Measurements from ENCODE around the gene ROBO1. TPM values are rescaled to one million over a fixed set of nuclear protein-coding genes. Genes with fewer than 3 reads are reported as not detected.
"Not testable (repeated sequence)": the region's sequence is repeated elsewhere in the genome, so short reads cannot be mapped to it uniquely, and the experiment has no call there.

Gene ROBO1
- total RNA-seq, 2 donors from 2014 or later = not detected

- no peak overlapping the region for H3K4me3 Mint-ChIP-seq
- DNase-seq (no peak), ATAC-seq (no peak)
- H3K9me3 ChIP-seq (ENCODE audit: control insufficient read depth, low read length, poor library complexity, severe bottlenecking) = no peaks in the 10 kb centered on the region
- no peaks in the 10 kb centered on the region for H3K27me3 Mint-ChIP-seq
- no peaks in the 10 kb centered on the region for H3K36me3 Mint-ChIP-seq (ENCODE audit: low read depth)
- no peak overlapping the region for H3K27ac Mint-ChIP-seq
- H3K4me1 Mint-ChIP-seq = no peaks in the 10 kb centered on the region
Observed at GRCh38 chr3:78706906-78707523, 1060.8 kb downstream of the ROBO1 start.

DNA sequence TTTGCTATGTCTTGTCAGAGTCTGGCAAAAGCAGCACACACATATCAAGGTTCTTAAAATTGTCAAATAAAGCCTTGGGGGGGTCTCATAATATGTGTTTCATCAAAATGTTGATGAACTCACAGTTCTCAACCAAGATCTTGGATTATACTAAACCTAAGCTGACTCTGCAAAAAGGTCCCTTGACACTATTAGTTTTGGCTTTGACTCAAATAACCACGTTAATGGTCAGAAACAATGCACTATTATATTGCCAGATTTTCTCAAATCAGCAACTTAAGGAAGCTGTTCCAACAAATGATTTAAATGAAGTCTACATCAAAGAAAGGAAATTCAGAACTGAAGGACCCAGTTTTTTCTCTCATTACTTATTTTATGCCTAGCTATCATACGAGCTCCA is 1063.9 kb downstream of the ROBO1 start:
- Mint-ChIP-seq H3K27me3 (no peaks in the 10 kb centered on the region), H3K4me1 (no peaks in the 10 kb centered on the region), H3K4me3 (no peak overlapping the region), H3K27ac (no peak overlapping the region), H3K36me3 (ENCODE audit: low read depth) (no peaks in the 10 kb centered on the region)
- H3K9me3 ChIP-seq (ENCODE audit: control insufficient read depth, low read length, poor library complexity, severe bottlenecking) = no peaks in the 10 kb centered on the region
- no peak for DNase-seq
- ATAC-seq = no peak

- Mint-ChIP-seq H3K4me1 (no peaks in the 10 kb centered on the region), H3K27me3 (no peaks in the 10 kb centered on the region), H3K27ac (no peak overlapping the region), H3K4me3 (no peak overlapping the region), H3K36me3 (ENCODE audit: low read depth) (no peaks in the 10 kb centered on the region)
- DNase-seq = no peak
- ATAC-seq = no peak
- no peaks in the 10 kb centered on the region for H3K9me3 ChIP-seq (ENCODE audit: control insufficient read depth, low read length, poor library complexity, severe bottlenecking)
Observed at GRCh38 chr3:78701537-78701936, 1066.3 kb downstream of the ROBO1 start.

DNA sequence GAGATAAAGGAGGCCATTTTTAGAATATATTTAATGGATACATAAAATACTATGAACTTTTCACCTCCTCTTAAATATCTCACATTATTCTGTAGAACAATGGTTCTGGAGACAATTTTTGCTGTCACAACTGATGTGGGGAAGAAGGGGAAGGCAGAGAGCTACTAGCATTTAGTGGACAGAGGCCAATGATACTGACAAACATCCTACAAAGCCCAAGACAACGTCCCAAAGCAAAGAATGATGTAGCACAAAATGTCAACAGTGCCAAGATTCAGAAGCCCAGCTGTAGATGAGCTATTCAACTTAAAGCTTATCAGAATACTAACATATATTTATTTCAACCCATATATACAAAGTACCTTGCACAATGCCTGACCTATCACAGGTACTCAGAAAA is 1069.4 kb downstream of the ROBO1 start:
- peaks cover 2% of the 10 kb centered on the region for H3K9me3 ChIP-seq (ENCODE audit: control insufficient read depth, low read length, poor library complexity, severe bottlenecking)
- Mint-ChIP-seq H3K4me1 (no peaks in the 10 kb centered on the region), H3K27ac (no peak overlapping the region), H3K4me3 (no peak overlapping the region), H3K27me3 (no peaks in the 10 kb centered on the region), H3K36me3 (ENCODE audit: low read depth) (no peaks in the 10 kb centered on the region)
- ATAC-seq (no peak), DNase-seq (no peak)

DNA sequence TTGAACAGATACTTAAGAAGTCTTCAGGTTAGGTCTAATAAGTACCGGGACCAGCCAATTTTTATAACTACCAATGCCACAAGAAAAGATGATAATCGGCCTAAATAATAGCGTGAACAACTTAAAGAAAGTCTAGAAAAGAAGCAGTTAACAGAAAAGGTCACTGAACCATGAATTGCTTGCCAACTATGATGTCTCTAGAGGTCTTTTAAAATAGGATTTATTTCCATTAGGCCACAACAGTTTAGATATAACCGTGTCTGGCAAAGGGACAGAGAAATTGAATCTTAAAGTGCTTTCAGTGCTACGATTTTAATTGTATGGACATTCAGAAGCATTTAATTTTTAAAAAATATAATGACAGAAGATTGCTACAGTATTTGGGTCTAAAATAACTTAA is 1070.4 kb downstream of the ROBO1 start:
- ATAC-seq (no peak), DNase-seq (no peak)
- Mint-ChIP-seq H3K4me1 (no peaks in the 10 kb centered on the region), H3K27me3 (no peaks in the 10 kb centered on the region), H3K4me3 (no peak overlapping the region), H3K36me3 (ENCODE audit: low read depth) (no peaks in the 10 kb centered on the region), H3K27ac (no peak overlapping the region)
- peaks cover 2% of the 10 kb centered on the region for H3K9me3 ChIP-seq (ENCODE audit: control insufficient read depth, low read length, poor library complexity, severe bottlenecking)

DNA sequence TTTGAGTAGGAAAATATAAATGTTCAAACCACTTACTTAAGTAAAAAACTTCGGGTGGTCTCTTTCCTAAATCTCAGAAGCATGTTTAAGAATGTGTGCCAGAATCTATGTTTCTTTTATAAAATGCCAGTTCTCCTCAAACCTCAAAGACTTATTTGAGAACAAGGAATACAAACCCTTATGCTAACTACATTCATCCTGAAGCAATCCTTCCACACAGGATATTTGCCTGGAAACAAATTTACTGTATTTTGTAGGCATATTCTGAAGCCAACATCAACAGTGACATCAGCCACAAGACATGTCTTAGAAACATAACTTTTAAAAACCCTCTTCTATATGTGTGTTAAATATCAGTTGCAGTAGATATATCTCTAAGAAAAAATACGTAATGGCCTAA is 1077.0 kb downstream of the ROBO1 start:
- no peaks in the 10 kb centered on the region for H3K9me3 ChIP-seq (ENCODE audit: control insufficient read depth, low read length, poor library complexity, severe bottlenecking)
- no peak overlapping the region for H3K27ac Mint-ChIP-seq
- ATAC-seq (no peak), DNase-seq (no peak)
- H3K36me3 Mint-ChIP-seq (ENCODE audit: low read depth) = no peaks in the 10 kb centered on the region
- H3K4me3 Mint-ChIP-seq = no peak overlapping the region
- H3K4me1 Mint-ChIP-seq = no peaks in the 10 kb centered on the region
- H3K27me3 Mint-ChIP-seq = no peaks in the 10 kb centered on the region

- ATAC-seq (no peak), DNase-seq (no peak)
- H3K4me3 Mint-ChIP-seq = no peak overlapping the region
- H3K4me1 Mint-ChIP-seq = no peaks in the 10 kb centered on the region
- no peak overlapping the region for H3K27ac Mint-ChIP-seq
- no peaks in the 10 kb centered on the region for H3K36me3 Mint-ChIP-seq (ENCODE audit: low read depth)
- H3K9me3 ChIP-seq (ENCODE audit: control insufficient read depth, low read length, poor library complexity, severe bottlenecking) = no peaks in the 10 kb centered on the region
- H3K27me3 Mint-ChIP-seq = no peaks in the 10 kb centered on the region
Observed at GRCh38 chr3:78689378-78689777, 1078.4 kb downstream of the ROBO1 start.

GRCh38 chr3:78687520-78687919 is 1080.3 kb downstream of the ROBO1 start:
- Mint-ChIP-seq H3K4me1 (no peaks in the 10 kb centered on the region), H3K27me3 (no peaks in the 10 kb centered on the region), H3K27ac (no peak overlapping the region), H3K36me3 (ENCODE audit: low read depth) (no peaks in the 10 kb centered on the region), H3K4me3 (no peak overlapping the region)
- DNase-seq (no peak), ATAC-seq (no peak)
- no peaks in the 10 kb centered on the region for H3K9me3 ChIP-seq (ENCODE audit: control insufficient read depth, low read length, poor library complexity, severe bottlenecking)

- H3K9me3 ChIP-seq (ENCODE audit: control insufficient read depth, low read length, poor library complexity, severe bottlenecking) = no peaks in the 10 kb centered on the region
- no peak for DNase-seq
- Mint-ChIP-seq H3K27me3 (no peaks in the 10 kb centered on the region), H3K36me3 (ENCODE audit: low read depth) (no peaks in the 10 kb centered on the region), H3K27ac (no peak overlapping the region), H3K4me3 (no peak overlapping the region), H3K4me1 (no peaks in the 10 kb centered on the region)
- no peak for ATAC-seq
Observed at GRCh38 chr3:78683284-78683683, 1084.5 kb downstream of the ROBO1 start.

DNA sequence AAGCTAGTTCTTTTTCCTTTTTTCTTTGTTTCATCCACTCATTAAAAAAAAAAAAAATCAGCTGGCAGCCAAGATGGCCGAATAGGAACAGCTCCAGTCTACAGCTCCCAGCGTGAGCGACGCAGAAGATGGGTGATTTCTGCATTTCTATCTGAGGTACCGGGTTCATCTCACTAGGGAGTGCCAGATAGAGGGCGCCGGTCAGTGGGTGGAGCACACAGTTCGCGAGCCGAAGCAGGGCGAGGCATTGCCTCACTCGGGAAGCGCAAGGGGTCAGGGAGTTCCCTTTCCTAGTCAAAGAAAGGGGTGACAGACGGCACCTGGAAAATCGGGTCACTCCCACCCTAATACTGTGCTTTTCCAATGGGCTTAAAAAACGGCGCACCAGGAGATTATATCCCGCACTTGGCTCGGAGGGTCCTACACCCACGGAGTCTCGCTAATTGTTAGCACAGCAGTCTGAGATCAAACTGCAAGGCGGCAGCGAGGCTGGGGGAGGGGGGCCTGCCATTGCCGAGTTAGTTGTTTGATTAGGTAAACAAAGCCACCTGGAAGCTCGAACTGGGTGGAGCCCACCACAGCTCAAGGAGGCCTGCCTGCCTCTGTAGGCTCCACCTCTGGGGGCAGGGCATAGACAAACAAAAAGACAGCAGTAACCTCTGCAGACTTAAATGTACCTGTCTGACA is 1092.5 kb downstream of the ROBO1 start:
- H3K36me3 Mint-ChIP-seq (ENCODE audit: low read depth); H3K27ac Mint-ChIP-seq; ATAC-seq; H3K4me1 Mint-ChIP-seq; DNase-seq; H3K4me3 Mint-ChIP-seq; H3K9me3 ChIP-seq (ENCODE audit: control insufficient read depth, low read length, poor library complexity, severe bottlenecking); H3K27me3 Mint-ChIP-seq: not testable (repeated sequence)

GRCh38 chr3:78670746-78671145 is 1097.1 kb downstream of the ROBO1 start:
- H3K27me3 Mint-ChIP-seq = no peaks in the 10 kb centered on the region
- DNase-seq (no peak), ATAC-seq (no peak)
- no peak overlapping the region for H3K4me3 Mint-ChIP-seq
- H3K9me3 ChIP-seq (ENCODE audit: control insufficient read depth, low read length, poor library complexity, severe bottlenecking) = no peaks in the 10 kb centered on the region
- H3K4me1 Mint-ChIP-seq = no peaks in the 10 kb centered on the region
- no peak overlapping the region for H3K27ac Mint-ChIP-seq
- no peaks in the 10 kb centered on the region for H3K36me3 Mint-ChIP-seq (ENCODE audit: low read depth)

DNA sequence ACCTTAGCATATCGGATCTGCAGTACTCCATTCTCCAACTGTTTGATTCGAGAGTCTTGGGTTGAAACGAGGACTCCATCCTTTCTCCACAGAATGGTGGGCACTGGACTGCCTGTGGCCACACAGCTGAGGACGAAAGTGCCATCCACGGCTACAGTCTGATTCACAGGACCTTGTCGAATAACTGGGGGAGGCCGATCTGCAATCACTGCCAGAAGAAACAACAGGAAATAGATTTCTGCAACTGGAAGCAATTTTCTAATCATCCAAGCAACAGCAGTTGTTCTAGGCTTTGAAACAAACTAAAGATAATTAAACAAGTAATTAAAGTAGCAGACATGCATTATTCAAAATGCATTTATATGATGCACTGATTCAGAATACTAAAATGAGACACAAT is 1097.7 kb downstream of the ROBO1 start:
- Mint-ChIP-seq H3K36me3 (ENCODE audit: low read depth) (no peaks in the 10 kb centered on the region), H3K4me3 (no peak overlapping the region)

DNA sequence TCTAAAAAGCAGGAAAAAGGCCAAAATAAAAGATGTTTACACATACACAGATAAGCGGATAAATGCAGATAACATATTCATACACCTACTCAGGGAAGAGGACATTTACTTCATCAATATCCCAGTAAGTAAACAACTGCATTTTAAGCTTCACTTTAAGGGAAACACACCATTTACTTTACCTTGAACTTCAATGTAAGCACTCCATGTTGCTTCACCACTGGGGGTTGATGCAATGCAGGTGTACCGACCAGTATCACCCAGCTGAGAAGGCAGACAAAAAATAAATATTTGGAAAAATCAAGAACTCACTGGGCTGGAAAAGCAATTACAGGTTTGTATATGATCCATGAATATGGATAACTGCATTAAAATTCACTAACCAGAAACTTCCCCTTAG is 1099.5 kb downstream of the ROBO1 start:
- DNase-seq (no peak), ATAC-seq (no peak)
- H3K27me3 Mint-ChIP-seq = no peaks in the 10 kb centered on the region
- no peak overlapping the region for H3K4me3 Mint-ChIP-seq
- no peak overlapping the region for H3K27ac Mint-ChIP-seq
- no peaks in the 10 kb centered on the region for H3K9me3 ChIP-seq (ENCODE audit: control insufficient read depth, low read length, poor library complexity, severe bottlenecking)
- H3K4me1 Mint-ChIP-seq = no peaks in the 10 kb centered on the region
- H3K36me3 Mint-ChIP-seq (ENCODE audit: low read depth) = no peaks in the 10 kb centered on the region

More for the DNA sequence above, 1097.7 kb downstream of the ROBO1 start:
- no peaks in the 10 kb centered on the region for H3K9me3 ChIP-seq (ENCODE audit: control insufficient read depth, low read length, poor library complexity, severe bottlenecking)
- Mint-ChIP-seq H3K4me1 (no peaks in the 10 kb centered on the region), H3K27me3 (no peaks in the 10 kb centered on the region), H3K27ac (no peak overlapping the region)
- ATAC-seq (no peak), DNase-seq (no peak)

- no peaks in the 10 kb centered on the region for H3K27me3 Mint-ChIP-seq
- ATAC-seq (no peak), DNase-seq (no peak)
- H3K36me3 Mint-ChIP-seq (ENCODE audit: low read depth) = no peaks in the 10 kb centered on the region
- H3K4me1 Mint-ChIP-seq = no peaks in the 10 kb centered on the region
- no peaks in the 10 kb centered on the region for H3K9me3 ChIP-seq (ENCODE audit: control insufficient read depth, low read length, poor library complexity, severe bottlenecking)
- H3K4me3 Mint-ChIP-seq = no peak overlapping the region
- H3K27ac Mint-ChIP-seq = no peak overlapping the region
Observed at GRCh38 chr3:78666470-78666800, 1101.4 kb downstream of the ROBO1 start.
